GM18951 (cell line): ENCODE results near the gene WIPF2.

ENCODE experiments used
- POLR2A ChIP-seq: IDR thresholded peaks from 4 replicates; pipeline ENCODE4 v1.6.1; 2011; ENCODE audit warnings: mild to moderate bottlenecking; ENCODE audit not compliant: insufficient read length, insufficient read depth; ENCODE audit errors: extremely low read depth
- in situ Hi-C: fragments of 300-500 bp; cut with MboI; formaldehyde crosslinking; loops from one replicate; pipeline ENCODE4 v1.12.0; 2022; ENCODE audit warnings: low sequenced_read_pairs, mixed read lengths, inconsistent platforms; ENCODE audit not compliant: unreplicated experiment

WIPF2 gene

DNA sequence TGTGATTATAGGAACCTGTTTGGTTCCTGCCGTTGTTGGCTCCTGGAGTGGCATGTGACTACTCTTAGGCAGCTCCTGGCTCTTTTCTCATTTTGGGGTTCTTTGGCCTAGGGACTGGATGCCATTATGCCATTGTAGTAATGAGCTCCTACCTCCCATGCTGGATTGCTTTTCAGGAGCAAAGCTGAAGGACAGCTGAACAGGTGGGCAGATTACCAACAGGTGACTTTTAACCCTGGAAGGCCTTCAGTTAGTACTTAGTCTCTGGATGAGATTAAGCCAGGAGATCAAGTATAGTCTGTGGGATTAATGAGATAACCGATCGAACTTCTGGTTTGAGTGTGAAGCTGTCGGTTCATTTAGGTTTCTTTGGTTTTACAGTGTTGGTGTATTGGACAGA is 25.2 kb downstream of the WIPF2 start:
- TF ChIP-seq POLR2A = no peak
- in situ Hi-C loops = no loop called here

DNA sequence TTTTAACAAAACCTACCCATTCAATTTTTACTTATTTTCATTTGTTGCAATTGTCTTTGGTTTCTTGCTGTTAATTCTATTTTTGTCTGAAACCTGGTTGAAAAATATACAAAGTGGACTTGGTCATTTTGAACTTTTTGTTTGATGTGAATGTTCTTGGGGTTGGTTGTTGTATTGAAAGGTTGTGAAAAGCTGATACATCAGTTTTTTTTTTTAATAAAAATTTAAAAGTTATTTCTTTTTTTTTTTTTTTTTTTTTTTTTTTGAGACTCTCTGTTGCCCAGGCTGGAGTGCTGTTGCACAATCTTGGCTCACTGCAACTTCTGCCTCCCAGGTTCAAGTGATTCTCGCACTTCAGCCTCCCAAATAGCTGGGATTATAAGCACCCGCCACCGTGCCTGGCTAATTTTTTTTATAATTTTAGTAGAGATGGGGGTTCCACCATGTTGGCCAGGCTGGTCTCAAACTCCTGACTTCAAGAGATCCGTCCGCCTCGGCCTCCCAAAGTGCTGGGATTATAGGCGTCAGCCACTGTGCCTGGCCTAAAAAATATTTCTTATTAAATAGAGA is 28.9 kb downstream of the WIPF2 start:
- TF ChIP-seq POLR2A = no peak
- in situ Hi-C loops = no loop called here

DNA sequence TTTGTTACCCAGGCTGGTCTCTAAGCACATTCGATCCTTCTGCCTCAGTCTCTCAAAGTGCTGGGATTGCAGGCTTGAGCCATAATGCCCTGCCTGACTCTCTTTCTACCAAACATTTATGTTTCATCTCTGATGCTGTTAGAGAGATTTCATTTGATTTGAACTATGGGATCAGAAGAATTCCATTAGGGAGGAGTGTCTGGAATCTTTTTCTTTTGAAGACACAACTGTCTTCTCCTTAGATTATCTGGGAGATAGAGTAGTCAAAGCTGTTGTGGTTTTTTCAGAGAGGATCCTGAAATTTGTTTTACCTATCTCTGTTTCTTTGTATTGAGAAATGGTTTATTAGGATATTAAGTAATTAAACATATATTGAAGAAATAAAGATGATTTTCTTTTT is 29.4 kb downstream of the WIPF2 start:
- no peak for TF ChIP-seq POLR2A
- in situ Hi-C loops = no loop called here

DNA sequence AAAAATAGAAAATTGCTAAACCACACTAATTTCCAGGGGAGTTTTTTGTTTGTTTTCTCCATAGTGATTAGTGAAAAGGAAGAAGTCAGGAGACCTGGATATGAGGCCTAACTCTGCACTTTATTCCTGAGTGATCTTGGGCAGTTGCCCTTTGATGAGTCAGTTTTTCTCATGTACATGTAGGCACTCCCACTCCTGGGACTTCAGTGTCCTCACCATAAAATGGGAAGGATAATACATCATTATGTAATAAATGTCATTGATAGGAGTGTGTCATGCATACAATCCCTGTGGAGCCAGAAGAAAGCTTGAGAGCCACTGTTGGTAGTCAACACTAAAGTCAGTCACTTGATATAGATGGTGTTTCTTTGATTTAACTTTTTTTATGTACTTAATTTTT is 32.5 kb downstream of the WIPF2 start:
- TF ChIP-seq POLR2A = no peak
- in situ Hi-C loops = no loop called here

DNA sequence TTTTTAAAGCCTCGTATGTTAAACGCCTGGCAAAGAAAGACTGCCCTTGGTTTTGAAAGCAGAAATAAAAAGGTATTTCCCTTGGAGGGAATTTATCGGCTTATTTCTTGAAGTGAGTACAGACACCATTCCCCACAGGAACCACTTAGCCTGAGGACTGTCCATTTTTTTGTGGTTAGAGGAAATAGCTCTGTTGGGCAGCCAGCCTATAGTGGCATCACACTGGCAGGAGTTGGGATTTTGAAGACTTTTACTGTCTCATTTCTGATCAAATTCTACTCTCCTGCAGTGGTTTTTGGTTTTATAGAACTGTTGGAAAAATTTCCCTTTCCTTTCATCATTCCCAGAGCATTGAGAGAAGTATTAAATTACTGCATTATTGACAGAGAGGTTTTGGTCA is 34.5 kb downstream of the WIPF2 start:
- TF ChIP-seq POLR2A = no peak
- in situ Hi-C loops = no loop called here

DNA sequence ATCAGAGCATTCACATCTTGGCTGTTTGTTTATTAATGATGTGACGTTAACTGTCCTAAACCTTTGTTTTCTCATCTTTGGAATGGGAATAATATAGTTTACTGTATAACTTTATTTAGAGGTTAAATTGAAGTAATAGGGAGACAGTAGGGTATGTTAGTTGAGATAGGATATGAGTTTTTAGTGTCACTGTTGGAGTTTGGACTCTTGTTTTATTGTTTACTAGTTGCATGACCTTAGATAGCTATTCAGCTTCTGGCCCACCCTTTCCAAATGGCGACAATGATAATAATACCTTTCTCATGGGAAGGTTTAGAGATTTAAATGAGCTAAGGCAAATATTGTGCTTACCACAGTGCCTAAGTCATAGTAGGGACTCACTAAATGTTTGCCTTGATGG is 40.4 kb downstream of the WIPF2 start:
- TF ChIP-seq POLR2A = no peak
- in situ Hi-C loops = no loop called here

DNA sequence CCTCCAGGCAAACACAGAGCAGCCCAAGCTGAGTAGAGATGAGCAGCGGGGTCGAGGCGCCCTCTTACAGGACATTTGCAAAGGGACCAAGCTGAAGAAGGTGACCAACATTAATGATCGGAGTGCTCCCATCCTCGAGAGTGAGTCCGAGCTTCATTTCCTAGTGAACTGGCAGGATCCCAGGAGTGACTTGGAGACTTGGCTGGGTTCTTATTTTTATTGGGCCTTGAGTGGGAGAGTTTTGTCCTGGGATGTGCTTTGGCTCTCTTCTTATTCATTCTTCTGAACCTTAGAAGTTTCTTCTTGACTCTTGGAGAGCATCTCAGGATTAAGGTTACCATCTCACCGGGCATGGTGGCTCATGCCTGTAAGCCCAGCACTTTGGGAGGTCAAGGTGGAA is 41.4 kb downstream of the WIPF2 start:
- no peak for TF ChIP-seq POLR2A
- in situ Hi-C loops = no loop called here

DNA sequence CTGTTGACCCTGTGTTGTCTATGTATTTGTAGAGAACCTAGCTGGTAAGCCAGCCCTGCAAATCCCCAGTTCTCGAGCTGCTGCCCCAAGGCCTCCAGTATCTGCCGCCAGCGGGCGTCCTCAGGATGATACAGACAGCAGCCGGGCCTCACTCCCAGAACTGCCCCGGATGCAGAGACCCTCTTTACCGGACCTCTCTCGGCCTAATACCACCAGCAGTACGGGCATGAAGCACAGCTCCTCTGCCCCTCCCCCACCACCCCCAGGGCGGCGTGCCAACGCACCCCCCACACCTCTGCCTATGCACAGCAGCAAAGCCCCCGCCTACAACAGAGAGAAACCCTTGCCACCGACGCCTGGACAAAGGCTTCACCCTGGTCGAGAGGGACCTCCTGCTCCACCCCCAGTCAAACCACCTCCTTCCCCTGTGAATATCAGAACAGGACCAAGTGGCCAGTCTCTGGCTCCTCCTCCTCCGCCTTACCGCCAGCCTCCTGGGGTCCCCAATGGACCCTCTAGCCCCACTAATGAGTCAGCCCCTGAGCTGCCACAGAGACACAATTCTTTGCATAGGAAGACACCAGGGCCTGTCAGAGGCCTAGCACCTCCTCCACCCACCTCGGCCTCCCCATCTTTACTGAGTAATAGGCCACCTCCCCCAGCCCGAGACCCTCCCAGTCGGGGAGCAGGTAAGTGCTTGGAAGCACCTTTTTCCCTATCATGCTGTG is 45.5 kb downstream of the WIPF2 start:
- no peak for TF ChIP-seq POLR2A
- in situ Hi-C loops = no loop called here

DNA sequence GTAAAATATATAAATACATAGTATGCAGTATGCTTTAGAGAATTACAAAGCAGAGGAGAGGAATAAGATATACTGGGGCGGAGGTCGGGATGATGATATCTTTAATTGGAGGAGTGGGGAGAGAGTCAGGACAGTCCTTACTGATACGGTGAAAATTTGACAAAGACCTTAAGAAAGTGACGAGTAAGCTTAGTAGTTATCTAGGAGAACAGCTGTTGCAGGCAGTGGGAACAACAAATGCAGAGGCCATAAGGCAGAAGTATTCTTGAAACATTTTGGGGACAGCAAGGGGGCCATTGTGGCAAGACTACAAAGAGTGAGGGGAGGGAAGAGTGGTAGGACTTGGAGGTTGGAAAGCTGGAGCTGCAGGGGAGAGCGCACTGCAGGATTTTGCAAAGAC is 46.2 kb downstream of the WIPF2 start:
- TF ChIP-seq POLR2A = no peak
- in situ Hi-C loops = no loop called here

DNA sequence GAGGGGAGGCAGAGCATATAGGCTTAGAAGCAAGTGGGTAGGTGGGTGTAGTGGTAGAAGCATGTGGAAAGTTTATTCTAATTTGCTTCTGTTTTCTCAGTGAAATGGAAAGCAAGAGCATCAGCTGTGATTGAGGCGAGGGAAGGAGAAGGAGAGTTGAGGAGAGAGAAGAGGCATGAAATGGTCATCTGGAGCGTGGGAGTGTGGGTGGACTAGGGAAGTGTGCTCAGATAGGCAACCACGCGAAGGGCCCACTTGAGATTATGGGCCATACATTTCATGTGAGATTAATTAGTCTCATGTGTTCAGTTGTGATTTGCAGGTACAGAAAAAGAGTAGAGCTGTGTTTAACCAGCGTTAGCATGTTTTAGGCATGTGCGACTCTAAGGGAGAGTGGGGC is 47.8 kb downstream of the WIPF2 start:
- TF ChIP-seq POLR2A = no peak
- in situ Hi-C loops = no loop called here

DNA sequence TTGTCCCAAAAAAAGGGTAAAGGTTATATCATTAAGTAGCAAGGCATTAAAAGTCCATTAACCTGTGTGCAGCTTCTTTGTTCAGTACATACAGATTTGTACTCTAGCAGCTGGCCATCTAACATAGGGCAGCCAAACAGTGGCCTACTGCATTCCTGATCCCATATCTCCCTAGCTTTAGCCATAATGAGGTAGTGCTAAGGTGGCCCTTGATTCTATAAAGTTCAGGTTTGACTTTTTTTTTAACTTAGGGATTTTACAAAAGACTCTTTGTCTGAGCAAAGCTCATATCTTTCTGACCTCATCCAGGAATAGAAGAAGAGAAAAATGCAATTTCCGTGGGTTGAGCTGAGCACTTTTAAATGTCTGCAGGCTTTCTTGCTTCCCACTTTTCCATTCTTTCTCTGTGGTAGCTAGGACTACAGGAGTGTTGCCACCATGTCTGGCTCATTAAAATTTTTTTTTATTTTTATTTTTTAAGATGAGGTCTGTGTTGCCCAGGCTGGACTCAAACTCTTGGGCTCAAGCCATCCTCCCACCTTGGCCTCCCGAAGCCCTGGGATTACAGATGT is 49.1 kb downstream of the WIPF2 start:
- no peak for TF ChIP-seq POLR2A
- in situ Hi-C loops = no loop called here

DNA sequence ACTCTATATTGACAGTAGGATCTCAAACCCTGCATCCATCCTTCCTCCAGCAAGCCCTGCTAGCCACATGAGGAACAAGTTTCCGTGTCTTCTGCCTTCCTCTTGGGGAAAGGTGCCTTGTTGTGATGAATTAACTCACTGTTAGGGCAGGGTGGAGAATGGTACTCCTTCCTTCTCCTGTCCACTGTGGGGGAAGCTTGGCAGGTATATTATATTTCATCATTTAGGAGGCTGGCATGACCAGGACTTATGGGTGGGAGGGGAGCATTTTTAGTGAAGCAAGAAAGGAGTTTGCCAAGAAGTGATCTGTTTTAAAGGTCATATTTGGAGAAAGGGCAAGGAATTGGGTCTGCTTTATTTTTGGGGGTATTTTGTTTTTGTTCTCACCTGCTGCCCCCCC is 59.3 kb downstream of the WIPF2 start:
- in situ Hi-C loops = no loop called here
- no peak for TF ChIP-seq POLR2A

DNA sequence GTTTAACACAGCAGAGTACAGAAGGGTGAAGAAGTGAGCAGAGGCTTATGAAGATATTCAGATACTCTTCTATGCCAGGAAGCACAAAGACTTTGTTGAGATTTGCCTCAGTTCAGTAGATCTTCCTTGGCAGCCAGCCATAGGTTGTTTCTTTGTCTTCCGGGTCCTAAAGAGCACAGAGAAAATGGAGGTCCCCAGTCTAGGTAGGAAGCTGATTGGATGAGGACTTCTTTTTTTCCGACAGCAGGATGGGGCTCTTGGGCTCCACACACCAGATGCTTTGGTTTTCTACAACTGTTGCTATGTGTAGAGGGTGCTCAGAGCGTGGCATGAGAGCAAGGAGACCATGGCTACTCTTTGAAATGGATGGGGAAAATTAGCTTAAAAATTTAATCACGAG is 60.3 kb downstream of the WIPF2 start:
- TF ChIP-seq POLR2A = no peak
- in situ Hi-C loops = no loop called here

DNA sequence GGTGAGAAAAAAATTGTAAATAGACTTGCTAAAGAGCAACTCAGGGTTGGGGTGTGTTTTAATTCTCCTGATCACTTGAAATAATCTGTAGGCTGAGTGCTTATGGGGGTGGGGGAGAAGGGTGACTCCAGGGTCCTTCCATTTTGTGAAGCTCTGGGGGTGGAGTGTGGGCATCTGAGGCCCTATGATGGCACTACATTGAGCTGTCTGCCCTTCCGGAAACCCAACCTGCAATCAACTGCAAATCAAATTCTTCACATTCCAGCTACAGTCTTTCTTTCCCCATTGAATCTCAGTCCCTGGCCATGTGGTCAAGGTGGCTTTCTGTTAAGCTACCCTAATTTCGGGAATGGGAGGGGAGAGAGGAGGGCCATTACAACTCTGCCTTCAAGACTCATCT is 62.6 kb downstream of the WIPF2 start:
- in situ Hi-C loops = no loop called here

More for the DNA sequence above, 62.6 kb downstream of the WIPF2 start:
- TF ChIP-seq POLR2A = no peak
